ENCODE measurements around the gene VRTN.

The VRTN gene

GRCh38 chr14:74402401-74403251, 54.4 kb downstream of the VRTN start:
- Histone ChIP-seq H3K36me3 (ENCODE audit: control insufficient read depth, low read length) (no peaks in the 10 kb centered on the region), H3K4me1 (ENCODE audit: control insufficient read depth, low read length) (peaks cover 22% of the 10 kb centered on the region), H3K9me2 (replicated peaks; ENCODE audit: control insufficient read depth, low read length) (no peaks in the 10 kb centered on the region), H3F3A (ENCODE audit: control insufficient read depth, insufficient read depth) (no peaks in the 10 kb centered on the region), H3K27me3 (ENCODE audit: control insufficient read depth, low read length) (peaks cover 20% of the 10 kb centered on the region; the same call in 1 of the 2 replicates), H3K4me3 (ENCODE audit: low read length) (peak overlapping the region; percentile 67), H3K9me3 (ENCODE audit: control insufficient read depth, insufficient read depth, low read length) (no peaks in the 10 kb centered on the region), H4K20me1 (ENCODE audit: control insufficient read depth, insufficient read depth, low read depth, low read length) (no peaks in the 10 kb centered on the region; the same call in 1 of the 2 replicates), H3K79me2 (ENCODE audit: control insufficient read depth, low read length) (no peaks in the 10 kb centered on the region), H3K27ac (ENCODE audit: low read depth, low read length) (no peak overlapping the region), H3K4me2 (ENCODE audit: low read length) (peak overlapping the region; percentile 90)
- no peak for TF ChIP-seq EZH2phosphoT487 (IDR thresholded peaks at IDR 0.05; ENCODE audit: borderline replicate concordance, low read length)
- no peak for TF ChIP-seq CTCF (IDR thresholded peaks at IDR 0.05; ENCODE audit: low read depth, low read length, poor library complexity, severe bottlenecking)

- H3F3A ChIP-seq (ENCODE audit: control insufficient read depth, insufficient read depth): no peaks in the 10 kb centered on the region
- H3K4me1 ChIP-seq (ENCODE audit: control insufficient read depth, low read length): peaks cover 22% of the 10 kb centered on the region
- no peak overlapping the region for H3K27ac ChIP-seq (ENCODE audit: low read depth, low read length)
- no peaks in the 10 kb centered on the region for H3K9me3 ChIP-seq (ENCODE audit: control insufficient read depth, insufficient read depth, low read length)
- no peak overlapping the region for H3K4me3 ChIP-seq (ENCODE audit: low read length)
- H3K27me3 ChIP-seq (ENCODE audit: control insufficient read depth, low read length): peaks cover 20% of the 10 kb centered on the region; the same call in 1 of the 2 replicates
- H3K36me3 ChIP-seq (ENCODE audit: control insufficient read depth, low read length): no peaks in the 10 kb centered on the region
- H4K20me1 ChIP-seq (ENCODE audit: control insufficient read depth, insufficient read depth, low read depth, low read length): no peaks in the 10 kb centered on the region; the same call in 1 of the 2 replicates
- no peaks in the 10 kb centered on the region for H3K79me2 ChIP-seq (ENCODE audit: control insufficient read depth, low read length)
- no peak overlapping the region for H3K4me2 ChIP-seq (ENCODE audit: low read length)
- no peak for TF ChIP-seq EZH2phosphoT487 (IDR thresholded peaks at IDR 0.05; ENCODE audit: borderline replicate concordance, low read length)
- TF ChIP-seq CTCF (IDR thresholded peaks at IDR 0.05; ENCODE audit: low read depth, low read length, poor library complexity, severe bottlenecking): no peak
- H3K9me2 ChIP-seq (replicated peaks; ENCODE audit: control insufficient read depth, low read length): no peaks in the 10 kb centered on the region
These were observed 55.5 kb downstream of the VRTN start for GRCh38 chr14:74403619-74404417.

GRCh38 chr14:74404435-74404834, 56.2 kb downstream of the VRTN start:
- H3K27me3 ChIP-seq (ENCODE audit: control insufficient read depth, low read length): peaks cover 15% of the 10 kb centered on the region; the same call in 1 of the 2 replicates
- no peaks in the 10 kb centered on the region for H3F3A ChIP-seq (ENCODE audit: control insufficient read depth, insufficient read depth)
- H3K4me1 ChIP-seq (ENCODE audit: control insufficient read depth, low read length): peaks cover 22% of the 10 kb centered on the region
- H4K20me1 ChIP-seq (ENCODE audit: control insufficient read depth, insufficient read depth, low read depth, low read length): no peaks in the 10 kb centered on the region; the same call in 1 of the 2 replicates
- H3K9me2 ChIP-seq (replicated peaks; ENCODE audit: control insufficient read depth, low read length): no peaks in the 10 kb centered on the region
- H3K27ac ChIP-seq (ENCODE audit: low read depth, low read length): no peak overlapping the region
- H3K4me2 ChIP-seq (ENCODE audit: low read length): no peak overlapping the region
- no peak for TF ChIP-seq CTCF (IDR thresholded peaks at IDR 0.05; ENCODE audit: low read depth, low read length, poor library complexity, severe bottlenecking)
- TF ChIP-seq EZH2phosphoT487 (IDR thresholded peaks at IDR 0.05; ENCODE audit: borderline replicate concordance, low read length): no peak
- no peaks in the 10 kb centered on the region for H3K9me3 ChIP-seq (ENCODE audit: control insufficient read depth, insufficient read depth, low read length)
- no peak overlapping the region for H3K4me3 ChIP-seq (ENCODE audit: low read length)
- H3K79me2 ChIP-seq (ENCODE audit: control insufficient read depth, low read length): no peaks in the 10 kb centered on the region
- H3K36me3 ChIP-seq (ENCODE audit: control insufficient read depth, low read length): no peaks in the 10 kb centered on the region
